Body of pancreas (tissue), 4 donors: ENCODE results near the gene GPRC5C.

ENCODE experiments used
- CTCF ChIP-seq, 7 experiments: fragments of 450-650 bp in 4 of 7; fragments of 200-600 bp in 3 of 7; sonication (generic) in 3 of 7; IDR thresholded peaks; one replicate each; pipeline ENCODE4 v1.5.1; 2016 to 2019; ENCODE audit warnings: antibody characterized with exemption in 7 of 7
- POLR2A ChIP-seq, 3 donors: fragments of 450-650 bp; IDR thresholded peaks; one replicate each; pipeline ENCODE4 v1.6.1; 2016; ENCODE audit warnings: antibody characterized with exemption in 3 of 3, mild to moderate bottlenecking in 2 of 3

DNA sequence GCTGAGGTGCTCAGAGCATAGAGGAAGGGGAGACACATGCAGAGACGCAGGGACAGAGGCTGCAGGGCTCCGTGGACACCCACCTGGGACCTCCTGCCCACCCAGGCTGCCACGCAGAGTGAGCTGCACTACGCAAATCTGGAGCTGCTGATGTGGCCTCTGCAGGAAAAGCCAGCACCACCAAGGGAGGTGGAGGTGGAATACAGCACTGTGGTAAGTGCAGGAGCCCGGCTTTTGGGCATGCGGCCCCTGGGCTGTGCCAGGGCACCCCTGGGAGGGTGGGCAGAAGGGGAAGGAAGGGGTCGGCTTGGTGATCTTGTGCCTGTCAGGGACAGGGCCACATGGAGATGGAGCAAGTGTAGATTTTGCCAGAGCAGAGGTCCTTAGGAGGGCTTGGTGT is 49.7 kb downstream of the GPRC5C start:
- no peak for TF ChIP-seq CTCF (IDR thresholded peaks at IDR 0.05)
- no peak for TF ChIP-seq POLR2A (IDR thresholded peaks at IDR 0.05)
